PC-3 (cell line): Measurements from ENCODE around the gene TOPBP1. TPM values are rescaled to one million over a fixed set of nuclear protein-coding genes. Genes with fewer than 3 reads are reported as not detected.
A peak's percentile ranks its signal among the peaks of the same experiment; 100 is the strongest.
"Not testable (repeated sequence)": the region's sequence is repeated elsewhere in the genome, so short reads cannot be mapped to it uniquely, and the experiment has no call there.

Experiments
- ATAC-seq: fragments of 200-7000 bp; cut with Tn5 transposase; 2 replicates; pipeline ENCODE4 v1.9.1; 2020; ENCODE audit warnings: mild to moderate bottlenecking, moderate library complexity
- BruUV-seq: library from RNA; stranded (reverse); fragments of 400-500 nt; replicated peaks from 2 replicates; lab custom pipeline; 2021; lab: Mats Ljungman, UMichigan
- CTCF ChIA-PET: fragments of 300-600 bp; sonication (Branson Sonifier 250); formaldehyde crosslinking; loops from one replicate; lab custom pipeline; 2022; ENCODE audit warnings: antibody characterized with exemption; lab: Charles Lee
- POLR2A ChIA-PET: fragments of 300-600 bp; sonication (Branson Sonifier 250); formaldehyde crosslinking; loops from one replicate; lab custom pipeline; 2022; ENCODE audit warnings: antibody characterized with exemption; ENCODE audit not compliant: unreplicated experiment; lab: Charles Lee
- DNase-seq: peaks from one replicate; pipeline ENCODE4 v3.0.0-alpha.2; 2015
- H2AFZ ChIP-seq: fragments of 300-600 bp; sonication (generic); 2 replicates; pipeline ENCODE4 v1.6.0; 2016; ENCODE audit warnings: antibody characterized with exemption, low read length
- H3F3A ChIP-seq: fragments of 300-600 bp; sonication (generic); one replicate; pipeline ENCODE4 v1.6.0; 2017; ENCODE audit warnings: antibody characterized with exemption, low read length, control low read depth, mild to moderate bottlenecking; ENCODE audit not compliant: unreplicated experiment
- H3K27ac ChIP-seq: fragments of 300-600 bp; sonication (generic); 2 replicates; pipeline ENCODE4 v1.5.1; 2016; ENCODE audit warnings: mild to moderate bottlenecking, low read length
- H3K27me3 ChIP-seq: fragments of 300-600 bp; sonication (generic); 2 replicates; pipeline ENCODE4 v1.6.1; 2016; ENCODE audit warnings: low read length, mixed read lengths
- H3K36me3 ChIP-seq: fragments of 300-600 bp; sonication (generic); 2 replicates; pipeline ENCODE4 v1.6.1; 2016; ENCODE audit warnings: low read depth, mixed run types, low read length, mixed read lengths
- H3K4me1 ChIP-seq: fragments of 300-600 bp; sonication (generic); 2 replicates; pipeline ENCODE4 v1.5.1; 2016; ENCODE audit warnings: low read length; ENCODE audit not compliant: insufficient read depth
- H3K4me2 ChIP-seq: fragments of 300-600 bp; sonication (generic); 2 replicates; pipeline ENCODE4 v1.6.0; 2016; ENCODE audit warnings: low read length
- H3K4me3 ChIP-seq: fragments of 300-600 bp; sonication (generic); 2 replicates; pipeline ENCODE4 v1.5.1; 2016; ENCODE audit warnings: mild to moderate bottlenecking, low read length, mixed read lengths
- H3K79me2 ChIP-seq: fragments of 300-600 bp; sonication (generic); 2 replicates; pipeline ENCODE4 v1.6.1; 2017; ENCODE audit warnings: low read length, mixed read lengths
- H3K9ac ChIP-seq: fragments of 300-600 bp; sonication (generic); 2 replicates; pipeline ENCODE4 v1.6.0; 2016; ENCODE audit warnings: mild to moderate bottlenecking, low read length
- H3K9me2 ChIP-seq: fragments of 300-600 bp; sonication (generic); replicated peaks from 2 replicates; pipeline ENCODE4 v1.6.1; 2016; ENCODE audit warnings: mixed run types, low read length, mixed read lengths
- H3K9me3 ChIP-seq: fragments of 300-600 bp; sonication (generic); 2 replicates; pipeline ENCODE4 v1.6.1; 2016; ENCODE audit warnings: low read length, mixed read lengths
- H4K20me1 ChIP-seq: fragments of 300-600 bp; sonication (generic); 2 replicates; pipeline ENCODE4 v1.6.1; 2016; ENCODE audit warnings: low read length, mixed read lengths
- CTCF ChIP-seq: fragments of 300-600 bp; sonication (generic); conservative IDR thresholded peaks from 2 replicates; pipeline ENCODE4 v1.5.1; 2017; ENCODE audit warnings: antibody characterized with exemption, low read depth, mild to moderate bottlenecking, low read length
- EZH2 ChIP-seq: fragments of 300-600 bp; sonication (generic); IDR thresholded peaks from one replicate; pipeline ENCODE4 v1.6.1; 2017; ENCODE audit warnings: antibody characterized with exemption, mild to moderate bottlenecking, low read length; ENCODE audit not compliant: unreplicated experiment
- EZH2phosphoT487 ChIP-seq: fragments of 300-600 bp; sonication (generic); IDR thresholded peaks from 2 replicates; pipeline ENCODE4 v1.6.1; 2018; ENCODE audit warnings: mild to moderate bottlenecking, antibody characterized with exemption, low read length, borderline replicate concordance
- intact Hi-C: fragments of 100-400 bp; cut with micrococcal nuclease; formaldehyde crosslinking; loops from 2 replicates; pipeline ENCODE4 v1.9.0; 2023
- total RNA-seq: library from RNA; depleted of rRNA; stranded (reverse); fragments of >200 nt; gene quantifications from 2 replicates; pipeline ENCODE4 v1.2.3, GENCODE V29; 2014

TOPBP1 gene
- total RNA-seq, 1 experiment from 2014 or later = 42.4 TPM

- Histone ChIP-seq H3K27ac (no peak overlapping the region), H4K20me1 (no peaks in the 10 kb centered on the region), H3K4me3 (no peak overlapping the region), H3K79me2 (no peaks in the 10 kb centered on the region), H3K9me2 (no peaks in the 10 kb centered on the region), H3K27me3 (no peaks in the 10 kb centered on the region), H3K4me1 (no peaks in the 10 kb centered on the region), H3F3A (no peaks in the 10 kb centered on the region), H3K4me2 (no peak overlapping the region), H2AFZ (no peak overlapping the region), H3K9me3 (no peaks in the 10 kb centered on the region), H3K9ac (no peak overlapping the region), H3K36me3 (no peaks in the 10 kb centered on the region)
- BruUV-seq = no TSS peak
- ChIA-PET CTCF (no interaction called here), POLR2A (no interaction called here)
- intact Hi-C loops = no loop called here
- TF ChIP-seq EZH2phosphoT487 = no peak
- TF ChIP-seq EZH2 = no peak
- TF ChIP-seq CTCF = no peak
- no peak for DNase-seq
- ATAC-seq = no peak
Observed at GRCh38 chr3:133693821-133694220, 32.1 kb upstream of the TOPBP1 start.

GRCh38 chr3:133692759-133693158 is 31.0 kb upstream of the TOPBP1 start:
- H3K4me3 ChIP-seq = no peak overlapping the region
- H3K36me3 ChIP-seq = no peaks in the 10 kb centered on the region
- H3K27ac ChIP-seq = no peak overlapping the region
- H3K4me1 ChIP-seq = no peaks in the 10 kb centered on the region
- DNase-seq (no peak), ATAC-seq (no peak)
- no peaks in the 10 kb centered on the region for H3K9me2 ChIP-seq
- no peak overlapping the region for H3K4me2 ChIP-seq
- no peak for TF ChIP-seq EZH2phosphoT487
- no peak for TF ChIP-seq EZH2
- TF ChIP-seq CTCF = no peak
- no peak overlapping the region for H3K9ac ChIP-seq
- no peaks in the 10 kb centered on the region for H4K20me1 ChIP-seq
- H3F3A ChIP-seq = no peaks in the 10 kb centered on the region
- H2AFZ ChIP-seq = no peak overlapping the region
- BruUV-seq = no TSS peak
- no peaks in the 10 kb centered on the region for H3K79me2 ChIP-seq
- no peaks in the 10 kb centered on the region for H3K27me3 ChIP-seq
- ChIA-PET POLR2A (no interaction called here), CTCF (no interaction called here)
- no peaks in the 10 kb centered on the region for H3K9me3 ChIP-seq
- intact Hi-C loops = no loop called here

- DNase-seq (peak; percentile 21), ATAC-seq (no peak)
- CTCF ChIA-PET = no interaction called here
- intact Hi-C loops = no loop called here
- BruUV-seq = no TSS peak
- H3K9me2 ChIP-seq = no peaks in the 10 kb centered on the region
- no peaks in the 10 kb centered on the region for H3K79me2 ChIP-seq
- TF ChIP-seq CTCF (no peak), EZH2phosphoT487 (no peak), EZH2 (no peak)
- no peaks in the 10 kb centered on the region for H3F3A ChIP-seq
- H2AFZ ChIP-seq = no peak overlapping the region
- no peaks in the 10 kb centered on the region for H3K4me1 ChIP-seq
- no peak overlapping the region for H3K27ac ChIP-seq
- no peaks in the 10 kb centered on the region for H3K36me3 ChIP-seq
- H3K9me3 ChIP-seq = no peaks in the 10 kb centered on the region
- H3K4me2 ChIP-seq = no peak overlapping the region
- H4K20me1 ChIP-seq = no peaks in the 10 kb centered on the region
- no peak overlapping the region for H3K9ac ChIP-seq
- POLR2A ChIA-PET = no interaction called here
- H3K27me3 ChIP-seq = no peaks in the 10 kb centered on the region
- H3K4me3 ChIP-seq = no peak overlapping the region
Observed at GRCh38 chr3:133691273-133692107, 29.7 kb upstream of the TOPBP1 start.

DNA sequence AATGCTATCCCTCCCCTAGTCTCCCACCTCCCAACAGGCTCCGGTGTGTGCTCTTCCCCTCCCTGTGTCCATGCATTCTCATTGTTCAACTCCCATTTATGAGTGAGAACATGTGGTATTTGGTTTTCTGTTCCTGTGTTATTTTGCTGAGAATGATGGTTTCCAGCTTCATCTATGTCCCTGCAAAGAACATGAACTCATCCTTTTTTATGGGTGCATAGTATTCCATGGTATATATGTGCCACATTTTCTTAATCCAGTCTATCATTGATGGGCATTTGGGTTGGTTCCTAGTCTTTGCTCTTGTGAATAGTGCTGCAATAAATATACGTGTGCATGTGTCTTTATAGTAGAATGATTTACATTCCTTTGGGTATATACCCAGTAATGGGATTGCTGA is 16.3 kb upstream of the TOPBP1 start:
- intact Hi-C loops, CTCF ChIA-PET, H4K20me1 ChIP-seq, H3K4me1 ChIP-seq, H3K4me3 ChIP-seq, H3K4me2 ChIP-seq, ATAC-seq, H3F3A ChIP-seq, H3K9ac ChIP-seq, BruUV-seq, H3K27ac ChIP-seq, H3K36me3 ChIP-seq, H3K9me3 ChIP-seq, H3K27me3 ChIP-seq, H3K9me2 ChIP-seq, DNase-seq, H3K79me2 ChIP-seq, H2AFZ ChIP-seq, POLR2A ChIA-PET: not testable (repeated sequence)
